Vagina (tissue), 2 donors: ENCODE results near the gene TNNI3. TPM values are rescaled to one million over a fixed set of nuclear protein-coding genes. Genes with fewer than 3 reads are reported as not detected.

Source experiments
- DNase-seq, 2 donors: peaks; one replicate each; pipeline ENCODE4 v3.0.0-alpha.2; 2017; ENCODE audit errors: extremely low spot score in 2 of 2
- H3K27ac ChIP-seq: fragments of 200-600 bp; sonication (generic); one replicate; pipeline ENCODE4 v1.5.1; 2019
- H3K27me3 ChIP-seq: fragments of 200-600 bp; sonication (generic); one replicate; pipeline ENCODE4 v1.5.1; 2019
- H3K36me3 ChIP-seq, 2 donors: fragments of 200-600 bp; sonication (generic); one replicate each; pipeline ENCODE4 v1.5.1; 2017 to 2019
- H3K4me1 ChIP-seq: fragments of 200-600 bp; sonication (generic); one replicate; pipeline ENCODE4 v1.5.1; 2019
- H3K4me3 ChIP-seq, 2 donors: fragments of 200-600 bp; sonication (generic); 1 replicate in 1 of 2; 2 replicates in 1 of 2; pipeline ENCODE4 v1.5.1; 2016 to 2019
- H3K9me3 ChIP-seq: fragments of 200-600 bp; sonication (generic); one replicate; pipeline ENCODE4 v1.5.1; 2019
- POLR2A ChIP-seq, 2 donors: fragments of 450-650 bp; IDR thresholded peaks; one replicate each; pipeline ENCODE4 v1.6.1; 2017; ENCODE audit warnings: antibody characterized with exemption in 2 of 2, mild to moderate bottlenecking in 2 of 2, moderate library complexity in 2 of 2
- POLR2AphosphoS5 ChIP-seq, 2 donors: sonication (generic); formaldehyde crosslinking; IDR thresholded peaks; one replicate each; pipeline ENCODE4 v1.9.0; 2017; ENCODE audit warnings: antibody characterized with exemption in 2 of 2, mild to moderate bottlenecking in 2 of 2, low read depth in 1 of 2; ENCODE audit not compliant: insufficient read depth in 1 of 2
- intact Hi-C: fragments of 100-400 bp; cut with DNase I; formaldehyde crosslinking; loops from one replicate; pipeline ENCODE4 v1.15.1; 2023
- total RNA-seq: library from RNA; depleted of rRNA; stranded (reverse); fragments of >200 nt; gene quantifications from one replicate; pipeline ENCODE4 v1.2.3, GENCODE V29; 2016
- TF ChIP-seq, protein P1 (sequence below), 3 experiments: fragments of 450-650 bp in 2 of 3; fragments of 200-600 bp in 1 of 3; sonication (generic) in 1 of 3; IDR thresholded peaks; one replicate each; pipeline ENCODE4 v1.5.1; 2017 to 2019; ENCODE audit warnings: antibody characterized with exemption in 3 of 3, mild to moderate bottlenecking in 2 of 3, moderate library complexity in 2 of 3

TNNI3 gene
- total RNA-seq, 1 donor from 2014 or later, result not detected

DNA sequence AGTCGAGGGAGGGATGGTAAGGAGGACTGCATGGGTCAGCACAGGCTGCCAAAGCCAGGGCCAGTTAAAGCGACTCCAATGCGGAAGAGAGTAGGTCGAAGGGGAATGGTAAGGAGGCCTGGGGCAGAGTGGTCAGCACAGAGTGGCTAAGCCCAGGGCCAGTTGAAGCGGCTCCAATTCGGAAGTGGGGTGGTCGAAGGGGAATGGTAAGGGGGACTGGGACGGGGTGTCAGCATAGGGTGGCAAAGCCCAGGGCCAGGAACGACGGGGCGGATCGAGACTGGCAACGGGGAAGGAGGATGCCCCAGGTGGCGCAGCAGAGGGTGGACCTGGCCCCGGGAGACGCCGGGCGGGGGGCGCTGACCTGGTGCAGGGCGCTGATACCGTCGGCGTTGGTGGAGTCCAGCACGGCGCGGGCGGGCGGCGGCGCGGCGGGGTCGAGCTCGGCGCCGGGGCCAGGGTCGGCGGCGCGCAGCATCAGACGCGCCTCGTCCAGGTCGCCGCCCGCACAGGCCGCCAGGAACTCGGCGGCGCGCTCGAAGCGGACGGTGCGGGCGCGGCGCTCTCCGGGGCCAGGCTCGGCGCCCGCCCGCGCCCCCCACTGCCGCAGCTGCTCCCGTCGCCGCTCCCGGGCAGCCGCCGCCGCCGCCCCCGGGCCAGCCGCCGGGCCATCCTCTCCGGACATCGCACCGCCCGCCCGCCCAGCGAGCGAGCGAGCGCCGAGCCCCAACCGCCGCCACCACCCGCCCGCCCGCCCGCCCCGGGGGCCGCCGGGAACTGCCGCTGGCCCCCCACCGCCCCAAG, 40.5 kb downstream of the TNNI3 start, which contains the start of gene PPP1R12C:
TSS of gene PPP1R12C (minus strand) at position 779 of the 804 bp plus-strand sequence. CDS start at position 685, 94 bp downstream.
- no peak for DNase-seq
- Histone ChIP-seq H3K27me3 (no peaks in the 10 kb centered on the region), H3K4me3 (peak within 1 kb of the TSS; percentile 85 to 94), H3K27ac (peak within 1 kb of the TSS; percentile 96), H3K9me3 (no peaks in the 10 kb centered on the region), H3K4me1 (peaks cover 60% of the 10 kb centered on the region), H3K36me3 (no peaks in the 10 kb centered on the region)
- intact Hi-C loops, result loop anchor here (10.0 kb wide), 1 partner anchor 548 kb away; no protein-coding TSS in a partner anchor
- peak in 1 of 2 donors; percentile 13 for TF ChIP-seq POLR2A (IDR thresholded peaks at IDR 0.05)
- TF ChIP-seq, protein P1, sequence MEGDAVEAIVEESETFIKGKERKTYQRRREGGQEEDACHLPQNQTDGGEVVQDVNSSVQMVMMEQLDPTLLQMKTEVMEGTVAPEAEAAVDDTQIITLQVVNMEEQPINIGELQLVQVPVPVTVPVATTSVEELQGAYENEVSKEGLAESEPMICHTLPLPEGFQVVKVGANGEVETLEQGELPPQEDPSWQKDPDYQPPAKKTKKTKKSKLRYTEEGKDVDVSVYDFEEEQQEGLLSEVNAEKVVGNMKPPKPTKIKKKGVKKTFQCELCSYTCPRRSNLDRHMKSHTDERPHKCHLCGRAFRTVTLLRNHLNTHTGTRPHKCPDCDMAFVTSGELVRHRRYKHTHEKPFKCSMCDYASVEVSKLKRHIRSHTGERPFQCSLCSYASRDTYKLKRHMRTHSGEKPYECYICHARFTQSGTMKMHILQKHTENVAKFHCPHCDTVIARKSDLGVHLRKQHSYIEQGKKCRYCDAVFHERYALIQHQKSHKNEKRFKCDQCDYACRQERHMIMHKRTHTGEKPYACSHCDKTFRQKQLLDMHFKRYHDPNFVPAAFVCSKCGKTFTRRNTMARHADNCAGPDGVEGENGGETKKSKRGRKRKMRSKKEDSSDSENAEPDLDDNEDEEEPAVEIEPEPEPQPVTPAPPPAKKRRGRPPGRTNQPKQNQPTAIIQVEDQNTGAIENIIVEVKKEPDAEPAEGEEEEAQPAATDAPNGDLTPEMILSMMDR (IDR thresholded peaks at IDR 0.05), result no peak

DNA sequence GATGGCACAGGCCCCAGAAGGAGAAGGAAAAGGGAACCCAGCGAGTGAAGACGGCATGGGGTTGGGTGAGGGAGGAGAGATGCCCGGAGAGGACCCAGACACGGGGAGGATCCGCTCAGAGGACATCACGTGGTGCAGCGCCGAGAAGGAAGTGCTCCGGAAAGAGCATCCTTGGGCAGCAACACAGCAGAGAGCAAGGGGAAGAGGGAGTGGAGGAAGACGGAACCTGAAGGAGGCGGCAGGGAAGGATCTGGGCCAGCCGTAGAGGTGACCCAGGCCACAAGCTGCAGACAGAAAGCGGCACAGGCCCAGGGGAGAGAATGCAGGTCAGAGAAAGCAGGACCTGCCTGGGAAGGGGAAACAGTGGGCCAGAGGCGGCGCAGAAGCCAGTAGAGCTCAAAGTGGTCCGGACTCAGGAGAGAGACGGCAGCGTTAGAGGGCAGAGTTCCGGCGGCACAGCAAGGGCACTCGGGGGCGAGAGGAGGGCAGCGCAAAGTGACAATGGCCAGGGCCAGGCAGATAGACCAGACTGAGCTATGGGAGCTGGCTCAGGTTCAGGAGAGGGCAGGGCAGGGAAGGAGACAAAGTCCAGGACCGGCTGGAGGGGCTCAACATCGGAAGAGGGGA, 41.2 kb downstream of the TNNI3 start:
- H3K4me1 ChIP-seq, result peaks cover 67% of the 10 kb centered on the region
- H3K4me3 ChIP-seq, result peak overlapping the region; percentile 85 to 94
- H3K9me3 ChIP-seq, result no peaks in the 10 kb centered on the region
- peak overlapping the region; percentile 96 for H3K27ac ChIP-seq
- intact Hi-C loops, result loop anchor here (10.0 kb wide), 1 partner anchor 548 kb away; no protein-coding TSS in a partner anchor
- no peaks in the 10 kb centered on the region for H3K36me3 ChIP-seq
- TF ChIP-seq, protein P1 (IDR thresholded peaks at IDR 0.05), result no peak
- no peak for TF ChIP-seq POLR2A (IDR thresholded peaks at IDR 0.05)
- peak; percentile 45 to 60 for TF ChIP-seq POLR2AphosphoS5 (IDR thresholded peaks at IDR 0.05; ENCODE audit: insufficient read depth in 1 of 2, low read depth in 1 of 2)
- DNase-seq, result no peak
- H3K27me3 ChIP-seq, result no peaks in the 10 kb centered on the region

DNA sequence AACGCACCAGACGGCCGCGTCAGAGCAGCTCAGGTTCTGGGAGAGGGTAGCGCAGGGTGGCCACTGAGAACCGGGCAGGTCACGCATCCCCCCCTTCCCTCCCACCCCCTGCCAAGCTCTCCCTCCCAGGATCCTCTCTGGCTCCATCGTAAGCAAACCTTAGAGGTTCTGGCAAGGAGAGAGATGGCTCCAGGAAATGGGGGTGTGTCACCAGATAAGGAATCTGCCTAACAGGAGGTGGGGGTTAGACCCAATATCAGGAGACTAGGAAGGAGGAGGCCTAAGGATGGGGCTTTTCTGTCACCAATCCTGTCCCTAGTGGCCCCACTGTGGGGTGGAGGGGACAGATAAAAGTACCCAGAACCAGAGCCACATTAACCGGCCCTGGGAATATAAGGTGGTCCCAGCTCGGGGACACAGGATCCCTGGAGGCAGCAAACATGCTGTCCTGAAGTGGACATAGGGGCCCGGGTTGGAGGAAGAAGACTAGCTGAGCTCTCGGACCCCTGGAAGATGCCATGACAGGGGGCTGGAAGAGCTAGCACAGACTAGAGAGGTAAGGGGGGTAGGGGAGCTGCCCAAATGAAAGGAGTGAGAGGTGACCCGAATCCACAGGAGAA, 42.0 kb downstream of the TNNI3 start:
- Histone ChIP-seq H3K9me3 (no peaks in the 10 kb centered on the region), H3K4me3 (peak overlapping the region; percentile 85 to 94), H3K27ac (peak overlapping the region; percentile 96), H3K4me1 (peaks cover 67% of the 10 kb centered on the region), H3K27me3 (no peaks in the 10 kb centered on the region), H3K36me3 (no peaks in the 10 kb centered on the region)
- no peak for DNase-seq
- TF ChIP-seq POLR2A (IDR thresholded peaks at IDR 0.05) (no peak), POLR2AphosphoS5 (IDR thresholded peaks at IDR 0.05; ENCODE audit: insufficient read depth in 1 of 2, low read depth in 1 of 2) (no peak)
- TF ChIP-seq, protein P1 (IDR thresholded peaks at IDR 0.05), result no peak
- intact Hi-C loops, result loop anchor here (10.0 kb wide), 1 partner anchor 549 kb away; no protein-coding TSS in a partner anchor

DNA sequence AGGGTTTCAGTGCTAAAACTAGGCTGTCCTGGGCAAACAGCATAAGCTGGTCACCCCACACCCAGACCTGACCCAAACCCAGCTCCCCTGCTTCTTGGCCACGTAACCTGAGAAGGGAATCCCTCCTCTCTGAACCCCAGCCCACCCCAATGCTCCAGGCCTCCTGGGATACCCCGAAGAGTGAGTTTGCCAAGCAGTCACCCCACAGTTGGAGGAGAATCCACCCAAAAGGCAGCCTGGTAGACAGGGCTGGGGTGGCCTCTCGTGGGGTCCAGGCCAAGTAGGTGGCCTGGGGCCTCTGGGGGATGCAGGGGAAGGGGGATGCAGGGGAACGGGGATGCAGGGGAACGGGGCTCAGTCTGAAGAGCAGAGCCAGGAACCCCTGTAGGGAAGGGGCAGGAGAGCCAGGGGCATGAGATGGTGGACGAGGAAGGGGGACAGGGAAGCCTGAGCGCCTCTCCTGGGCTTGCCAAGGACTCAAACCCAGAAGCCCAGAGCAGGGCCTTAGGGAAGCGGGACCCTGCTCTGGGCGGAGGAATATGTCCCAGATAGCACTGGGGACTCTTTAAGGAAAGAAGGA, 42.9 kb downstream of the TNNI3 start:
- intact Hi-C loops, result loop anchor here (10.0 kb wide), 1 partner anchor 550 kb away; no protein-coding TSS in a partner anchor
- peaks cover 69% of the 10 kb centered on the region for H3K4me1 ChIP-seq
- TF ChIP-seq POLR2A (IDR thresholded peaks at IDR 0.05) (no peak), POLR2AphosphoS5 (IDR thresholded peaks at IDR 0.05; ENCODE audit: insufficient read depth in 1 of 2, low read depth in 1 of 2) (no peak)
- TF ChIP-seq, protein P1 (IDR thresholded peaks at IDR 0.05), result no peak

More for the DNA sequence above, 42.9 kb downstream of the TNNI3 start:
- H3K4me3 ChIP-seq, result peak overlapping the region in 1 of 2 donors; percentile 85
- H3K36me3 ChIP-seq, result no peaks in the 10 kb centered on the region
- H3K9me3 ChIP-seq, result no peaks in the 10 kb centered on the region
- no peak for DNase-seq
- H3K27ac ChIP-seq, result peak overlapping the region; percentile 96
- H3K27me3 ChIP-seq, result no peaks in the 10 kb centered on the region
